GM12878 (cell line): ENCODE results near the gene HINT2. TPM values are rescaled to one million over a fixed set of nuclear protein-coding genes. Genes with fewer than 3 reads are reported as not detected.
A peak's percentile ranks its signal among the peaks of the same experiment; 100 is the strongest.

Experiments used
- ATAC-seq: fragments of 200-7000 bp; cut with Tn5 transposase; 3 replicates; pipeline ENCODE4 v1.9.1; 2020; ENCODE audit warnings: mild to moderate bottlenecking, moderate library complexity
- BruUV-seq: library from RNA; stranded (reverse); fragments of 400-500 nt; replicated peaks from 2 replicates; lab custom pipeline; 2021; lab: Mats Ljungman, UMichigan
- CTCF ChIA-PET: fragments of 300-600 bp; sonication (Branson Sonifier 250); formaldehyde crosslinking; extraction: SDS; loops from one replicate; lab custom pipeline; 2021; ENCODE audit warnings: inconsistent platforms; lab: Yijun Ruan, JAX
- POLR2A ChIA-PET: fragments of 350-600 bp; formaldehyde crosslinking; extraction: SDS; loops from one replicate; lab custom pipeline; 2021; ENCODE audit warnings: inconsistent platforms; lab: Charles Lee
- RAD21 ChIA-PET: fragments of 300-600 bp; sonication (Branson Sonifier 250); formaldehyde crosslinking; loops from one replicate; lab custom pipeline; 2023; ENCODE audit warnings: antibody characterized with exemption; ENCODE audit not compliant: unreplicated experiment; lab: Charles Lee
- SMC1A ChIA-PET: fragments of 300-600 bp; sonication (Branson Sonifier 250); formaldehyde crosslinking; loops from one replicate; lab custom pipeline; 2023; ENCODE audit not compliant: unreplicated experiment, uncharacterized antibody; lab: Charles Lee
- DNase-seq: peaks from one replicate; pipeline ENCODE4 v3.0.0-alpha.2; 2011; ENCODE audit warnings: low read depth, low spot score
- FAIRE-seq: peaks from 3 replicates; lab custom pipeline; 2011; peaks lifted over from hg19 to GRCh38; lab: Jason Lieb, UNC
- H2AFZ ChIP-seq: 2 replicates; pipeline ENCODE4 v1.6.0; 2011; ENCODE audit warnings: low read depth, low read length, control low read depth; ENCODE audit not compliant: control insufficient read depth
- H3K27ac ChIP-seq: 2 replicates; pipeline ENCODE4 v1.5.1; 2011; ENCODE audit warnings: control low read depth; ENCODE audit not compliant: control insufficient read depth, insufficient read depth
- H3K27me3 ChIP-seq, 2 experiments: replicated peaks in 1 of 2; 2 replicates each; pipeline versions ENCODE4 v1.6.0 to v1.6.1; 2011; ENCODE audit warnings: low read length in 1 of 2; ENCODE audit not compliant: control insufficient read depth in 2 of 2, insufficient read depth in 2 of 2
- H3K36me3 ChIP-seq, 2 experiments: 2 replicates each; pipeline ENCODE4 v1.5.1; 2011; ENCODE audit warnings: low read length in 1 of 2; ENCODE audit not compliant: control insufficient read depth in 2 of 2, insufficient read depth in 2 of 2
- H3K4me1 ChIP-seq: 2 replicates; pipeline ENCODE4 v1.6.1; 2011; ENCODE audit warnings: mild to moderate bottlenecking, low read length, moderate library complexity, mixed read lengths; ENCODE audit not compliant: control insufficient read depth, insufficient read depth
- H3K4me2 ChIP-seq: 2 replicates; pipeline ENCODE4 v1.6.0; 2011; ENCODE audit warnings: control low read depth; ENCODE audit not compliant: control insufficient read depth, insufficient read depth
- H3K4me3 ChIP-seq: fragments of 200-600 bp; sonication (generic); 2 replicates; pipeline ENCODE4 v1.5.1; 2016
- H3K79me2 ChIP-seq: 2 replicates; pipeline ENCODE4 v1.6.0; 2011; ENCODE audit warnings: low read length; ENCODE audit not compliant: control insufficient read depth, insufficient read depth
- H3K9ac ChIP-seq: 2 replicates; pipeline ENCODE4 v1.8.0; 2011; ENCODE audit warnings: low read length, control low read depth, mixed read lengths; ENCODE audit not compliant: control insufficient read depth, insufficient read depth
- H3K9me3 ChIP-seq: replicated peaks from 3 replicates; pipeline ENCODE4 v1.5.1; 2011; ENCODE audit warnings: mild to moderate bottlenecking, low read length; ENCODE audit not compliant: control insufficient read depth, insufficient read depth
- H4K20me1 ChIP-seq: 2 replicates; pipeline ENCODE4 v1.6.0; 2011; ENCODE audit not compliant: control insufficient read depth, insufficient read depth
- CBFB ChIP-seq: IDR thresholded peaks from 2 replicates; pipeline ENCODE4 v1.6.1; 2016; ENCODE audit warnings: antibody characterized with exemption, low read depth
- CREB1 ChIP-seq: IDR thresholded peaks from 2 replicates; pipeline ENCODE4 v1.6.1; 2012; ENCODE audit warnings: low read depth, mild to moderate bottlenecking, inconsistent platforms
- ELK1 ChIP-seq: IDR thresholded peaks from 2 replicates; pipeline ENCODE4 v1.6.1; 2012; ENCODE audit warnings: low read depth, low read length, improper control_type of control experiment
- HCFC1 ChIP-seq: fragments of 150-350 bp; IDR thresholded peaks from 2 replicates; pipeline ENCODE4 v1.6.1; 2014; ENCODE audit warnings: low read length
- KAT2A ChIP-seq: conservative IDR thresholded peaks from 2 replicates; pipeline ENCODE4 v1.6.1; 2011; ENCODE audit warnings: low read depth, low read length; ENCODE audit not compliant: control insufficient read depth
- MEF2A ChIP-seq: IDR thresholded peaks from 2 replicates; pipeline ENCODE4 v1.6.1; 2011; ENCODE audit warnings: low read depth, mild to moderate bottlenecking, low read length, moderate library complexity; ENCODE audit not compliant: insufficient read depth
- PAX8 ChIP-seq: fragments of 450-650 bp; IDR thresholded peaks from 2 replicates; pipeline ENCODE4 v1.6.1; 2017; ENCODE audit warnings: mild to moderate bottlenecking, moderate library complexity
- PKNOX1 ChIP-seq: fragments of 450-650 bp; IDR thresholded peaks from 2 replicates; pipeline ENCODE4 v1.6.1; 2016; ENCODE audit warnings: mild to moderate bottlenecking
- PRDM15 ChIP-seq: fragments of 450-650 bp; formaldehyde crosslinking; IDR thresholded peaks from 2 replicates; pipeline ENCODE4 v1.4.0; 2020; ENCODE audit warnings: mild to moderate bottlenecking, moderate library complexity
- SUPT20H ChIP-seq: IDR thresholded peaks from 2 replicates; pipeline ENCODE4 v1.6.1; 2011; ENCODE audit warnings: low read depth, mild to moderate bottlenecking, low read length, moderate library complexity, borderline replicate concordance; ENCODE audit not compliant: control insufficient read depth
- WRNIP1 ChIP-seq: IDR thresholded peaks from 2 replicates; pipeline ENCODE4 v1.6.1; 2011; ENCODE audit warnings: low read depth, low read length, improper control_type of control experiment, borderline replicate concordance
- ZNF384 ChIP-seq: IDR thresholded peaks from 2 replicates; pipeline ENCODE4 v1.6.1; 2012; ENCODE audit warnings: low read depth, mild to moderate bottlenecking, low read length, improper control_type of control experiment, borderline replicate concordance
- WGBS: methylation state at CpG from one replicate; pipeline ENCODE4 v1.1.6; 2016; ENCODE audit warnings: low lambda C conversion rate; ENCODE audit not compliant: insufficient replicate concordance, insufficient coverage; ENCODE audit errors: missing lambda C conversion rate; 5-methylcytosine and 5-hydroxymethylcytosine counted together
- in situ Hi-C: fragments of 300-500 bp; cut with MboI; formaldehyde crosslinking; loops from 9 replicates; pipeline ENCODE4 v1.14.3; 2018; ENCODE audit warnings: mixed read lengths
- intact Hi-C: fragments of 100-400 bp; cut with micrococcal nuclease; formaldehyde crosslinking; loops from one replicate; pipeline ENCODE4 v1.14.2; 2022; ENCODE audit not compliant: unreplicated experiment
- polyA plus RNA-seq, 11 experiments: library from polyadenylated mRNA; depleted of rRNA in 4 of 11; unstranded in 6 of 11; stranded (reverse) in 5 of 11; fragments of >200 nt; fragmentation: Nextera tagmentation in 4 of 11; fragmentation: Illumina TruSeq in 1 of 11; extraction: Ambion mirVana in 4 of 11; extraction: Trizol in 1 of 11; gene quantifications; 1 replicate in 1 of 11; 2 replicates in 10 of 11; pipeline versions ENCODE4 v1.2.1 to v1.2.3, GENCODE V29; 2011 to 2016; ENCODE audit warnings: inconsistent platforms in 2 of 11, missing spikeins in 2 of 11, low read depth in 1 of 11
- total RNA-seq, 4 experiments: library from RNA; depleted of rRNA in 3 of 4; stranded (reverse); fragments of >200 nt in 3 of 4; fragmentation: Illumina TruSeq in 1 of 4; extraction: Trizol in 1 of 4; gene quantifications; 2 replicates each; pipeline versions ENCODE4 v1.2.1 to v1.2.3, GENCODE V29; 2013 to 2021

The HINT2 gene
- total and polyA plus RNA-seq, 10 of the 15 experiments (the other 5 are each of a cell fraction or from before 2014, with no cell fraction given), result 12.1 to 144 (median 51.7) TPM

GRCh38 chr9:35829084-35829763 lies 14.4 kb upstream of the HINT2 start, which contains the start of gene TMEM8B:
TSS of gene TMEM8B (plus strand) at chr9:35829228. CDS start at chr9:35829448, 220 bp downstream.
- Histone ChIP-seq H4K20me1 (no peaks in the 10 kb centered on the region), H3K9ac (peak within 1 kb of the TSS; percentile 74), H3K27ac (peak within 1 kb of the TSS; percentile 45; the same call in 1 of the 2 replicates), H3K79me2 (no peaks in the 10 kb centered on the region; the same call in 1 of the 2 replicates), H3K4me3 (peak within 1 kb of the TSS; percentile 78), H2AFZ (peak within 1 kb of the TSS; percentile 98), H3K4me2 (peak within 1 kb of the TSS; percentile 90), H3K27me3 (no peaks in the 10 kb centered on the region), H3K9me3 (no peaks in the 10 kb centered on the region), H3K4me1 (peaks cover 15% of the 10 kb centered on the region), H3K36me3 (no peaks in the 10 kb centered on the region)
- RAD21 ChIA-PET, result interaction anchor here (0.8 to 4.3 kb wide), 7 partner anchors 11 to 85 kb away, joined by 3 to 138 read pairs (median 3); partner anchors contain the start of genes GBA2, RGP1 and SPAG8
- CTCF ChIA-PET, result interaction anchor here (0.6 to 6.7 kb wide), 6 partner anchors 13 to 97 kb away, joined by 3 to 292 read pairs (median 28); partner anchors contain the start of genes CREB3, HINT2, SPAG8 and TLN1
- DNase-seq, result no peak
- no peak for FAIRE-seq
- SMC1A ChIA-PET, result interaction anchor here (1.6 to 5.0 kb wide), 3 partner anchors 16 to 52 kb away, joined by 3 to 117 read pairs (median 26); partner anchors contain the start of genes HINT2 and SPAG8
- BruUV-seq, result no TSS peak
- under 1% methylated on average over 30 of the region's 53 CpGs for WGBS
- intact Hi-C loops (loop anchor here (10.0 kb wide), 1 partner anchor 174 kb away; the partner anchor contains the start of genes CCDC107, RMRP and SIT1), in situ Hi-C loops (loop anchor here (5.0 kb wide), 1 partner anchor 48 kb away; no protein-coding TSS in a partner anchor)
- POLR2A ChIA-PET, result interaction anchor here (1.0 to 1.4 kb wide), 3 partner anchors 15 to 209 kb away, joined by 3 to 5 read pairs (median 4); partner anchors contain the start of gene HINT2
- peak; percentile 90 for ATAC-seq
- TF ChIP-seq CREB1, result peak; percentile 88
- TF ChIP-seq ZNF384, result no peak
- no peak for TF ChIP-seq PRDM15 (CRISPR knock-in tag)
- TF ChIP-seq PKNOX1, result peak; percentile 71
- no peak for TF ChIP-seq KAT2A
- no peak for TF ChIP-seq SUPT20H
- TF ChIP-seq HCFC1, result no peak
- TF ChIP-seq CBFB, result no peak
- TF ChIP-seq MEF2A, result no peak
- TF ChIP-seq WRNIP1, result no peak
- TF ChIP-seq PAX8, result no peak
- TF ChIP-seq ELK1, result no peak
